SU-DHL-6 (cell line): Measurements from ENCODE around the gene SMC6.

Experiments used
- H2AFZ ChIP-seq: fragments of 200-600 bp; sonication (generic); 2 replicates; pipeline ENCODE4 v1.6.1; 2014; ENCODE audit warnings: low read depth, mild to moderate bottlenecking, moderate library complexity, mixed read lengths, antibody characterized with exemption, low read length; ENCODE audit not compliant: severe bottlenecking
- H3F3A ChIP-seq: fragments of 200-600 bp; shearing (Covaris generic); 2 replicates; pipeline ENCODE4 v1.6.0; 2016; ENCODE audit warnings: antibody characterized with exemption, mild to moderate bottlenecking; ENCODE audit not compliant: insufficient read depth
- H3K27ac ChIP-seq: fragments of 200-600 bp; sonication (generic); 2 replicates; pipeline ENCODE4 v1.5.1; 2016; ENCODE audit warnings: low read depth, mild to moderate bottlenecking, low read length, moderate library complexity, mixed read lengths
- H3K27me3 ChIP-seq: fragments of 200-600 bp; sonication (generic), shearing (Covaris generic); 2 replicates; pipeline ENCODE4 v1.6.0; 2014; ENCODE audit warnings: mild to moderate bottlenecking, low read length
- H3K36me3 ChIP-seq: fragments of 200-600 bp; sonication (generic); 2 replicates; pipeline ENCODE4 v1.6.1; 2014; ENCODE audit warnings: mild to moderate bottlenecking, low read length, mixed read lengths
- H3K4me2 ChIP-seq: fragments of 300-600, 200-600 bp; shearing (Covaris generic), sonication (generic); 2 replicates; pipeline ENCODE4 v1.6.0; 2014; ENCODE audit warnings: low read length, low read depth, mild to moderate bottlenecking; ENCODE audit not compliant: poor library complexity, severe bottlenecking
- H3K4me3 ChIP-seq: fragments of 200-600 bp; sonication (generic); 2 replicates; pipeline ENCODE4 v1.5.1; 2014; ENCODE audit warnings: antibody characterized with exemption, low read length, mild to moderate bottlenecking, mixed read lengths; ENCODE audit not compliant: insufficient read depth, poor library complexity, severe bottlenecking
- H3K79me2 ChIP-seq: fragments of 200-600 bp; sonication (generic); 2 replicates; pipeline ENCODE4 v1.6.1; 2014; ENCODE audit warnings: mild to moderate bottlenecking, low read length, moderate library complexity; ENCODE audit not compliant: insufficient read depth
- H3K9ac ChIP-seq: fragments of 200-600 bp; sonication (generic); 2 replicates; pipeline ENCODE4 v1.7.0; 2014; ENCODE audit warnings: mild to moderate bottlenecking, low read length
- H3K9me2 ChIP-seq: fragments of 200-600 bp; sonication (generic); replicated peaks from 2 replicates; pipeline ENCODE4 v1.6.1; 2014; ENCODE audit warnings: low read length; ENCODE audit not compliant: insufficient read depth
- H3K9me3 ChIP-seq: fragments of 200-600 bp; sonication (generic); 2 replicates; pipeline ENCODE4 v1.6.1; 2014; ENCODE audit warnings: low read length, mixed read lengths; ENCODE audit not compliant: insufficient read depth
- H4K20me1 ChIP-seq: fragments of 200-600 bp; sonication (generic); 2 replicates; pipeline ENCODE4 v1.6.1; 2014; ENCODE audit warnings: low read depth, mild to moderate bottlenecking, antibody characterized with exemption, low read length, moderate library complexity, mixed read lengths
- CTCF ChIP-seq: fragments of 200-600 bp; sonication (generic); IDR thresholded peaks from one replicate; pipeline ENCODE4 v1.5.1; 2017; ENCODE audit warnings: antibody characterized with exemption, mild to moderate bottlenecking, low read length, moderate library complexity; ENCODE audit not compliant: insufficient read depth, poor library complexity, severe bottlenecking
- EZH2phosphoT487 ChIP-seq: fragments of 200-600 bp; sonication (generic), shearing (Covaris generic); conservative IDR thresholded peaks from 2 replicates; pipeline ENCODE4 v1.6.1; 2018; ENCODE audit warnings: mild to moderate bottlenecking, antibody characterized with exemption, low read length, moderate library complexity, mixed read lengths

SMC6 gene

GRCh38 chr2:17615147-17615546 is 138.5 kb downstream of the SMC6 start:
- no peaks in the 10 kb centered on the region for H3F3A ChIP-seq
- no peaks in the 10 kb centered on the region for H3K27me3 ChIP-seq
- no peak overlapping the region for H3K27ac ChIP-seq
- H3K36me3 ChIP-seq = no peaks in the 10 kb centered on the region
- no peaks in the 10 kb centered on the region for H3K79me2 ChIP-seq
- H3K9me2 ChIP-seq = no peaks in the 10 kb centered on the region
- H4K20me1 ChIP-seq = no peaks in the 10 kb centered on the region
- H3K4me2 ChIP-seq = no peak overlapping the region
- H2AFZ ChIP-seq = no peak overlapping the region
- no peak overlapping the region for H3K9ac ChIP-seq
- no peak overlapping the region for H3K4me3 ChIP-seq
- TF ChIP-seq EZH2phosphoT487 (no peak), CTCF (no peak)
- no peaks in the 10 kb centered on the region for H3K9me3 ChIP-seq

GRCh38 chr2:17614174-17614930 is 139.3 kb downstream of the SMC6 start:
- Histone ChIP-seq H4K20me1 (no peaks in the 10 kb centered on the region), H3K36me3 (no peaks in the 10 kb centered on the region), H2AFZ (no peak overlapping the region), H3K27ac (no peak overlapping the region), H3K79me2 (no peaks in the 10 kb centered on the region), H3K4me3 (no peak overlapping the region), H3K27me3 (no peaks in the 10 kb centered on the region), H3K4me2 (no peak overlapping the region), H3K9me3 (no peaks in the 10 kb centered on the region), H3K9ac (no peak overlapping the region), H3K9me2 (no peaks in the 10 kb centered on the region), H3F3A (no peaks in the 10 kb centered on the region)
- TF ChIP-seq EZH2phosphoT487 (no peak), CTCF (no peak)
